ENCODE measurements around the gene ANKRD65.
"Not testable (repeated sequence)": the region's sequence is repeated elsewhere in the genome, so short reads cannot be mapped to it uniquely, and the experiment has no call there.

The ANKRD65 gene

GRCh38 chr1:1415751-1416150 is 5.3 kb downstream of the ANKRD65 start:
- no peak for DNase-seq (ENCODE audit: low spot score)

GRCh38 chr1:1412311-1412902 is 8.7 kb downstream of the ANKRD65 start:
- DNase-seq (ENCODE audit: low spot score) = not testable (repeated sequence)

- no peak for DNase-seq (ENCODE audit: low spot score)
Measured at GRCh38 chr1:1411626-1412025, 9.4 kb downstream of the ANKRD65 start.

- not testable (repeated sequence) for DNase-seq (ENCODE audit: low spot score)
Measured at GRCh38 chr1:1410238-1410637, 10.8 kb downstream of the ANKRD65 start.

GRCh38 chr1:1407636-1408318 is 13.3 kb downstream of the ANKRD65 start:
- peak; percentile 83 for DNase-seq (ENCODE audit: low spot score)

GRCh38 chr1:1406821-1407635 is 14.0 kb downstream of the ANKRD65 start, which contains the start of gene MRPL20:
MRPL20 (minus strand) TSS chr1:1407293; CDS start chr1:1407217, 76 bp downstream.
- peak; percentile 98 for DNase-seq (ENCODE audit: low spot score)

- DNase-seq (ENCODE audit: low spot score) = no peak
Measured at GRCh38 chr1:1406101-1406820, 14.8 kb downstream of the ANKRD65 start.

- DNase-seq (ENCODE audit: low spot score) = no peak
Measured at GRCh38 chr1:1403653-1404052, 17.4 kb downstream of the ANKRD65 start.

GRCh38 chr1:1402901-1403392 is 18.1 kb downstream of the ANKRD65 start:
- DNase-seq (ENCODE audit: low spot score) = not testable (repeated sequence)

GRCh38 chr1:1402072-1402900 is 18.8 kb downstream of the ANKRD65 start:
- DNase-seq (ENCODE audit: low spot score) = peak; percentile 75

- DNase-seq (ENCODE audit: low spot score) = no peak
Measured at GRCh38 chr1:1401457-1402010, 19.5 kb downstream of the ANKRD65 start.

GRCh38 chr1:1400576-1401456 is 20.3 kb downstream of the ANKRD65 start:
- no peak for DNase-seq (ENCODE audit: low spot score)

GRCh38 chr1:1399872-1400575 is 21.1 kb downstream of the ANKRD65 start:
- DNase-seq (ENCODE audit: low spot score) = peak; percentile 59

- DNase-seq (ENCODE audit: low spot score) = peak; percentile 99
Measured at GRCh38 chr1:1399187-1399871, 21.7 kb downstream of the ANKRD65 start, which contains the start of gene CCNL2. CCNL2 (minus strand) TSS chr1:1399335; CDS start chr1:1399306, 29 bp downstream.

GRCh38 chr1:1398677-1399186 is 22.3 kb downstream of the ANKRD65 start:
- no peak for DNase-seq (ENCODE audit: low spot score)

- peak; percentile 54 for DNase-seq (ENCODE audit: low spot score)
Measured at GRCh38 chr1:1397839-1398523, 23.1 kb downstream of the ANKRD65 start.

- DNase-seq (ENCODE audit: low spot score) = no peak
Measured at GRCh38 chr1:1395166-1395565, 25.9 kb downstream of the ANKRD65 start.

- DNase-seq (ENCODE audit: low spot score) = no peak
Measured at GRCh38 chr1:1394116-1394515, 27.0 kb downstream of the ANKRD65 start.

Measured in NAMALWA (cell line).